HepG2 (cell line): ENCODE measurements around the gene PCNA.

Experiments
- HNF4G ChIP-seq, 2 experiments: sonication (generic) in 1 of 2; formaldehyde crosslinking in 1 of 2; IDR thresholded peaks; 2 replicates each; pipeline versions ENCODE4 v1.4.0 to v1.6.1; 2011 to 2020; ENCODE audit warnings: borderline replicate concordance in 2 of 2, low read depth in 2 of 2, mild to moderate bottlenecking in 2 of 2, low read length in 1 of 2, missing genetic modification reagents in 1 of 2, moderate library complexity in 1 of 2
- HNRNPLL ChIP-seq: fragments of 200-400 bp; formaldehyde crosslinking; IDR thresholded peaks from 2 replicates; pipeline ENCODE4 v1.6.1; 2017; ENCODE audit warnings: mild to moderate bottlenecking, low read depth, low read length; ENCODE audit not compliant: poor library complexity, severe bottlenecking
- NR2F6 ChIP-seq, 2 experiments: IDR thresholded peaks; 2 replicates each; pipeline ENCODE4 v1.6.1; 2016; ENCODE audit warnings: antibody characterized with exemption in 1 of 2, mild to moderate bottlenecking in 1 of 2
- RFX5 ChIP-seq: IDR thresholded peaks from 2 replicates; pipeline ENCODE4 v1.6.1; 2011; ENCODE audit warnings: low read depth, low read length, improper control_type of control experiment
- SALL2 ChIP-seq: sonication (generic); formaldehyde crosslinking; IDR thresholded peaks from 2 replicates; pipeline ENCODE4 v1.8.1; 2023; ENCODE audit warnings: mild to moderate bottlenecking, missing genetic modification reagents, inconsistent platforms
- ZNF670 ChIP-seq: sonication (generic); formaldehyde crosslinking; IDR thresholded peaks from 2 replicates; pipeline ENCODE4 v1.8.0; 2022; ENCODE audit warnings: mild to moderate bottlenecking, missing genetic modification reagents, borderline replicate concordance
- ZNF768 ChIP-seq: sonication (generic); formaldehyde crosslinking; IDR thresholded peaks from 2 replicates; pipeline ENCODE4 v1.4.0; 2020; ENCODE audit warnings: missing genetic modification reagents
- TF ChIP-seq, protein P1 (sequence below): IDR thresholded peaks from 2 replicates; pipeline ENCODE4 v1.6.1; 2016; ENCODE audit warnings: mild to moderate bottlenecking
- TF ChIP-seq, protein P2 (sequence below): sonication (generic); formaldehyde crosslinking; IDR thresholded peaks from 2 replicates; pipeline ENCODE4 v1.4.0; 2020; ENCODE audit warnings: missing genetic modification reagents
- TF ChIP-seq, protein P3 (sequence below): sonication (generic); formaldehyde crosslinking; IDR thresholded peaks from 2 replicates; pipeline ENCODE4 v1.5.0; 2020; ENCODE audit warnings: mild to moderate bottlenecking, missing genetic modification reagents, moderate library complexity
- TF ChIP-seq, protein P4 (sequence below): sonication (generic); formaldehyde crosslinking; IDR thresholded peaks from 2 replicates; pipeline ENCODE4 v1.8.1; 2023; ENCODE audit warnings: mild to moderate bottlenecking, missing genetic modification reagents

DNA sequence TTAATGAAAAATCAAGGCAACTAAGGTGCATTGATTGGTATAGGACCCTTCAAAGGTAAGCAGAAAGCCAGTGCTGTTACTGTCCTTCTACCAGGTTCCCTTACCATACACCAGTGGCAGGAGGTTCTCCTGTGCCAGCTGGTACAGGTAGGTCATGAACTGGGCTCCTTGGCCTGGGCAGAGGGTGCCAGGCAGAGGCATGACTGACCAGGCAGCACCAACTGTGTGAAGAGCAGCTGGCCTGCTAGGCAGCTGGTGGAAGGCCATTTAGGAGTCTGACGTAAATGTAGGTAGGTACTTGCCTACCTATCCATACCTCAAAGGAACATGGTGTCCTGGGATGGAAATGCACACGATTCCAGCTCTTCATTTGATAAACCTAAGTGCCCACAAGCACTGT lies 23.3 kb downstream of the PCNA start:
- TF ChIP-seq, protein P1, sequence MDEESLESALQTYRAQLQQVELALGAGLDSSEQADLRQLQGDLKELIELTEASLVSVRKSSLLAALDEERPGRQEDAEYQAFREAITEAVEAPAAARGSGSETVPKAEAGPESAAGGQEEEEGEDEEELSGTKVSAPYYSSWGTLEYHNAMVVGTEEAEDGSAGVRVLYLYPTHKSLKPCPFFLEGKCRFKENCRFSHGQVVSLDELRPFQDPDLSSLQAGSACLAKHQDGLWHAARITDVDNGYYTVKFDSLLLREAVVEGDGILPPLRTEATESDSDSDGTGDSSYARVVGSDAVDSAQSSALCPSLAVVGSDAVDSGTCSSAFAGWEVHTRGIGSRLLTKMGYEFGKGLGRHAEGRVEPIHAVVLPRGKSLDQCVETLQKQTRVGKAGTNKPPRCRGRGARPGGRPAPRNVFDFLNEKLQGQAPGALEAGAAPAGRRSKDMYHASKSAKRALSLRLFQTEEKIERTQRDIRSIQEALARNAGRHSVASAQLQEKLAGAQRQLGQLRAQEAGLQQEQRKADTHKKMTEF: no peak
- TF ChIP-seq HNRNPLL (no peak), NR2F6 (IDR thresholded peaks at IDR 0.05) (no peak), NR2F6 (CRISPR knock-in tag; IDR thresholded peaks at IDR 0.05) (no peak), RFX5 (no peak), SALL2 (CRISPR knock-in tag) (no peak), ZNF670 (no peak), ZNF768 (CRISPR knock-in tag) (no peak), HNF4G (IDR thresholded peaks at IDR 0.05; ENCODE audit: borderline replicate concordance, low read depth, low read length) (no peak), HNF4G (CRISPR knock-in tag; IDR thresholded peaks at IDR 0.05; ENCODE audit: borderline replicate concordance, low read depth) (no peak)
- TF ChIP-seq, protein P2, sequence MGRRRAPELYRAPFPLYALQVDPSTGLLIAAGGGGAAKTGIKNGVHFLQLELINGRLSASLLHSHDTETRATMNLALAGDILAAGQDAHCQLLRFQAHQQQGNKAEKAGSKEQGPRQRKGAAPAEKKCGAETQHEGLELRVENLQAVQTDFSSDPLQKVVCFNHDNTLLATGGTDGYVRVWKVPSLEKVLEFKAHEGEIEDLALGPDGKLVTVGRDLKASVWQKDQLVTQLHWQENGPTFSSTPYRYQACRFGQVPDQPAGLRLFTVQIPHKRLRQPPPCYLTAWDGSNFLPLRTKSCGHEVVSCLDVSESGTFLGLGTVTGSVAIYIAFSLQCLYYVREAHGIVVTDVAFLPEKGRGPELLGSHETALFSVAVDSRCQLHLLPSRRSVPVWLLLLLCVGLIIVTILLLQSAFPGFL: no peak
- TF ChIP-seq, protein P3, sequence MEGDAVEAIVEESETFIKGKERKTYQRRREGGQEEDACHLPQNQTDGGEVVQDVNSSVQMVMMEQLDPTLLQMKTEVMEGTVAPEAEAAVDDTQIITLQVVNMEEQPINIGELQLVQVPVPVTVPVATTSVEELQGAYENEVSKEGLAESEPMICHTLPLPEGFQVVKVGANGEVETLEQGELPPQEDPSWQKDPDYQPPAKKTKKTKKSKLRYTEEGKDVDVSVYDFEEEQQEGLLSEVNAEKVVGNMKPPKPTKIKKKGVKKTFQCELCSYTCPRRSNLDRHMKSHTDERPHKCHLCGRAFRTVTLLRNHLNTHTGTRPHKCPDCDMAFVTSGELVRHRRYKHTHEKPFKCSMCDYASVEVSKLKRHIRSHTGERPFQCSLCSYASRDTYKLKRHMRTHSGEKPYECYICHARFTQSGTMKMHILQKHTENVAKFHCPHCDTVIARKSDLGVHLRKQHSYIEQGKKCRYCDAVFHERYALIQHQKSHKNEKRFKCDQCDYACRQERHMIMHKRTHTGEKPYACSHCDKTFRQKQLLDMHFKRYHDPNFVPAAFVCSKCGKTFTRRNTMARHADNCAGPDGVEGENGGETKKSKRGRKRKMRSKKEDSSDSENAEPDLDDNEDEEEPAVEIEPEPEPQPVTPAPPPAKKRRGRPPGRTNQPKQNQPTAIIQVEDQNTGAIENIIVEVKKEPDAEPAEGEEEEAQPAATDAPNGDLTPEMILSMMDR (CRISPR knock-in tag): no peak
- TF ChIP-seq, protein P4, sequence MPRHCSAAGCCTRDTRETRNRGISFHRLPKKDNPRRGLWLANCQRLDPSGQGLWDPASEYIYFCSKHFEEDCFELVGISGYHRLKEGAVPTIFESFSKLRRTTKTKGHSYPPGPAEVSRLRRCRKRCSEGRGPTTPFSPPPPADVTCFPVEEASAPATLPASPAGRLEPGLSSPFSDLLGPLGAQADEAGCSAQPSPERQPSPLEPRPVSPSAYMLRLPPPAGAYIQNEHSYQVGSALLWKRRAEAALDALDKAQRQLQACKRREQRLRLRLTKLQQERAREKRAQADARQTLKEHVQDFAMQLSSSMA (CRISPR knock-in tag): no peak
